ENCODE measurements around the gene SLC22A12. TPM values are rescaled to one million over a fixed set of nuclear protein-coding genes. Genes with fewer than 3 reads are reported as not detected.

Gene SLC22A12
- polyA plus RNA-seq, 3 donors, result 3.4 to 4.0 (median 3.6) TPM

DNA sequence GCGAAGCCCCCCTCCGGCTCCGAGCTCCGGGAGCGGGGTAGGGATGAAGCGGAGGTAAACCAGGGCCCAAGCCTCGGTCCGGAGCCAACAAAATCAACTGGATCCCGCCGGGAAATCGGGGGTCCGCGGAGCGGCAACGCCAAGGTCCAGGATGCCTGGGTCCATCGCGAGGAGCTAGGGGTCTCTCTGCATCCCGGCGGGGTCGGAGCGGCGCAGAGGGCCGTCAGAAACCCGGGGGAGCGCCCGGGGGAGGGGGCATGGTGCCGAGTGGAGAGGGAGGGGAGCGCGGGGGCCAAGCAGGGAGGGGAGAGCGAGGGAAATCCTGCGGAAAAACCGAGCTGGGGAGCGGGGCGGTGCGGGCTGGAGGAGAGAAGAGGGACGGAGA, 51.8 kb downstream of the SLC22A12 start:
- DNase-seq (ENCODE audit: low read depth in 3 of 3, low spot score in 2 of 3), result no peak

DNA sequence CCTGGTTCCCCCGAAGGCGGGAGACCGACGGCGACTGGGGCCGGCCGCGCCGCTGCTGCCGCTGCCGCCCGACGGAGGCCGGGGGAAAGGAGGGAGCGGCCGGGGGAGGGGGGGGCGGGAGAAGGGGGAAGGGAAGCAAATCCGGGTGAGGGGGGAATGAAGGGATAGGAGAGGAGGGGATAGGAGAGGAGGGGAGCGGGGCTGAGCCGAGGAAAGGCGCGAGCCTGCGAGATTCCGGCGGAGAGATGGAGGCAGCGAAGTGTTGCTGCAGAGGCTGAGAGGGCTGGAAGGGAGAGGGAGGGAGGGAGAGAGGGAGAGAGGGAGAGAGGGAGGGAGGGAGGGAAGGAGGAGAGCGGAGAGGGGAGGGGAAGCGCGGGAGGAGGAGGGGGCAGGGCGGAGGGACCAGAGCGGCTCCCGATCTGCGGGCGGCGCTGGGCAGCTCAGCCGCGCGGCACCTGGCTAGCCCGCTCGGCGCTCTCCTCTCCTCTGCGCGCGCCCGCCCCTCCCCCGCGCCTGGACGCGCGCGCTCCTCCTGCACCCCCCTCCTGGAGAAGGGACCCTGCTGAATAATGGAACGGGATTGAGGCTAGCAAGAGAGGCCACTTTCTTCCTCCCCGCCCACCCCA, 52.3 kb downstream of the SLC22A12 start:
- DNase-seq (ENCODE audit: low read depth in 3 of 3, low spot score in 2 of 3), result no peak

DNA sequence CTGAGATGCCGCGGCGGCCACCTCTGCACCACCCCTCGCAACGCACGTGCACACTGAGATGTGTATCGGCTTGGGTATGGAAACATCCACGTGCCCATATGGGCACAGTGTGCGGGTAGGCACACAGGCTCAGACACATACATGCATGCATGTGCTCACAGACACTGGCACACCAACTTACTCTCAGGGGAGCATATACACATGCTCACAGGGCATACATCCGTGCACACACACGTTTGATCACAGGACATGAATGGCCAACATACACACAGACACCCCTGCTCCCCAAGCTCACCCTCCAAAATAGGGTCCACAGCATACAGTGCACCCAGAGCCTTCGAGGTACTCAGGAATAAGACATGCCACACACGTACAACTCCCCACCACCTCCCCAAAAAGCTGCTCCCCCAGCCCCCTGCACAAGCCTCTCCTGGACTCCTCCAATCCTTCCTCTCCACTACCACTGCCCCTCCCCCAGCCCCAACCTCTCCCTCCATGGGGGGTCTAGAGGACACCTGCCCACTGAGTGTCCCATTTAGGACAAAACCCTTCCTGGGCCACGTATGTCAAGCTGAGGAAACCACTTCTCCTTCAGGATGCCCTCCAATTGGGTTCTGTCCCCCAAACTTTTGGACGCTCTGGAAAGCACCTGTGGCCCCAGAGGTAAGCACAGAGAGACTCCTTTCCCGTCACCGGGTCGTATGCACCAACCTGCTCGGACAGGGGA, 53.1 kb downstream of the SLC22A12 start:
- DNase-seq (ENCODE audit: low read depth in 3 of 3, low spot score in 2 of 3), result no peak

DNA sequence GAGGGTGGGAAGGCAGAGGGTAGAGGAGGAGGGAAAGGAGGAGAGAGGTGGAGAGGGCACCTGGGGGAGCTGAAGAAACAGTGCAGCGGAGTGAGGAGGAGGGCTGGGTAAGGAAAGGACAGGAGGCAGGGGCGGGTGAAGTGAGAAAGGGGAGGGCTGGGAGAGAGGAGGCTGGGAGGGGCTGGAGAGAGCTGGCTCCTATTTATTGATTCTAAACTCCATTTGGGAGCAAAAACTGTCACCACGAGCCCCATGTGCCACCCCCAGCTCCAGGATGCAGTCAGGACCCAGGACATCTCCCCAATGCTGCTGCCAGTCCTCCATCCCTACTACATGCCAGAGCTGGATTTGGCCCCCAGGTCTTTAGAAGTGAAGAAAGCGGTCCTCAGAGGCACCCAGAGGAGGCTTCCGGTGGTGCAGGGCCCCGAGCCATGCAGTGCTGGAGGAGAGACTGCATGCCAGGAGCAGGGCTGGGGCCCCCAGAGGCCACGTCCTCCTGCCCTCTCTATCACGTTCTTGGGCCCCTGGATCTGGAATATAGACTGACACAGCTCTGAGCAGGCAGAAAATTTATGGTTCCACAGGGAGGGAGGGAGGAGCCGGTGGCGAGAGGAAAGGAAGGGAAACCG, 53.7 kb downstream of the SLC22A12 start:
- no peak for DNase-seq (ENCODE audit: low read depth in 3 of 3, low spot score in 2 of 3)

DNA sequence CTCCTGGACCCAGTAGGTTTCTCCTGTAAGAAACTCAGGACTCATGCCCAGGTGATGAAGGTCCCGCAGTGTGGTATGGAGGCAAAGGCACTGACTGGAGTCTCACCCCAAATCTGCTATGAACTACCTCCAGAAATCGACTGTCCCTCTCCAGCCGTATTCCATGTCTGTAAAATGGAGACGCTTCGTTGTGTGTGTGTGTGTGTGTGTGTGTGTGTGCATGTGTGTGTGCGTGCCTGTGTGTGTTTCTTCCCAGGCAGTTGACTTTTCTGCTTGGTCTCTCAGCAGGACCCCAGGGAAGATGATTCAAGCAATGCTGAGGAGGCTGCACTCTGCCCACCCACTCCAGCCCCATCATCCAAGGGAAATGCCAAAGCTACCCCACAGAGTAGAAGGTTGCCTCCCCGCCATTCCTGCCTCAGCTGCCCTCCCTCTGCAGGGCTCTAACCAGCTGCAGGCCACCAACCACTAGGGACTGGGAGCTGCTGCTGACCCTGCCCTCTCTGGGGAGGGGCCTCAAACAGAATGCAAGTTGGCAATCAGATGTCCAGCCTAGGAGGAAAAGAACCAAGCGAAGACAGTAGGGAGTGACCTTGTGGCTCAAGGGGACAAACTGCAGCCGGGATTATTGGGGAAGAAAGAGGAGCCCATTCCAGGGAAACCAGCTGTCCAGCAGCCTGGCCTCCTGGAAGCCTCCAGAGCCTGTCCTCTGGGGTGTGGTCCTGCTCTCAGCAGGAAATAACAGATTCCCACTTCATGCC, 56.2 kb downstream of the SLC22A12 start:
- DNase-seq (ENCODE audit: low read depth in 3 of 3, low spot score in 2 of 3), result no peak

DNA sequence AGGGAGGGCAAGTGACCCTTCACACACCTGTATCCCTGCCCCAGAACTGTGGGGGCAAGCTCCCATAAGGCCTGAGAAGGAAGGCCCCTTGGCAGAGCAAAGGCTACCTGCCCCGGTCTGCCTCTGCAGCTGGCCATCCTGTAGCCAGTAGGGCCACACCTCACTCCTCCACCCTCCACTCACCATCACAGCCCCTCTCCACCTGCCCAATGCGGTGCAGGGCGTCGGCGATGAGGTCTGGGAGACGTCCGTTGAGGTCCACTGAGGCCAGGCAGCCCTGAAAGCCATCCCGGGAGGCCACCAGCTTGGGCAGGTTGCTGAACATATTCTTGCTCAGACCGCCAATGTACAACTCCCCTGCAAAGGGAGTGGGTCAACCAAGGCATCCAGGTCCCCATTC, 57.5 kb downstream of the SLC22A12 start:
- DNase-seq (ENCODE audit: low read depth in 3 of 3, low spot score in 2 of 3), result no peak

DNA sequence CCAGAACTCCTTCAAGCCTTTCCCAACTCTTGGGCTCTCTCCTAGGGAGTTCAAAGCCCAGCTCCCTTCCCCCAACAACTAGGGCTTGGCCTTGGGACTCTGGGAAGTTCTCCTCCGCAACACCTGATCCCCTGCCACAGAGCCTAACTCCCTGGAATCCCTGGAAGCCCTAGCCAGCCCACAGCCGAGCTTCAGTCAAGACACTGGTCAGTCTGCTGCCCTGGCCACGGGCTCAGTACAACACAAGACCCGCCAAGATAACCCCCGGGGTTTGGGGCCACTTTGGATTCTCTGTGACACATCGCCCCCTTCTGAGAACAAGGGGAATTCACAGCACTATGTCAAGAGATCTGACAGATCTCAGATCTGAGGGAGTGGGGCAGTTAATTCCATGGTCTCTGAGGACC, 58.3 kb downstream of the SLC22A12 start:
- DNase-seq (ENCODE audit: low read depth in 3 of 3, low spot score in 2 of 3), result no peak

DNA sequence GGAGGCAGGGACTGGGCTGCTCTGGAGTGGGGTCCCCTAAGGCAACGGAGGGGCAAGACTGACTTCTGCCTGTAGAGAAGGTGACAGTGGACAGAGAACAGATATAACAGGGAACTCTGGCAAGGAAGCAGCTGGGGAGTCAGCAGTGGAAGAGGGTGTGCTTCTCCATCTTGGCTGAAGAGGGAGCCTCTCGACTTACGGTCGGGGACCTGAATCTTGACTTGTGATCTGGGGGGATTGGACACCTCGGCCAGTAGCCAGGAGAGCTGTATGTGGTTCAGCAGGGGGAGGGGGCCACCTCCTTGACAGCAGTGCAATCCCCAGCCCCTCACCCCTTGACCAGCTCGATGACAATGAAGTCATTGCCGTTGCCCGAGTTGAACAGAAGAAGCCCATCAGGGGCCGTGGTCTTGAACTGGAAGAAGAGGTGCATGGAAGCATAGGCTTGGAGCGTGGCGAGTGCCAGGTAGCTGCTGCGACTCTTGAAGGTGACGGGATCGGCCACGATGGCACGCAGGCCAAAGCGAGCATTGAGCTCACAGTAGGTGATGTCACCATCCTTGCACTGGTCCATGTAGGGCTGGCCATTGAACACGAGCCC, 60.0 kb downstream of the SLC22A12 start:
- no peak for DNase-seq (ENCODE audit: low read depth in 3 of 3, low spot score in 2 of 3)

Other genes starting within 250 kb of the SLC22A12 start
- gene RPS6KA4, start 232.1 kb upstream of the SLC22A12 start, polyA plus RNA-seq (ENCODE audit: insufficient read length in 3 of 3), result 10 to 100 TPM in 1 of 3 donors, 1 to 10 TPM in 2; 8.7 to 10.4 (median 9.8) TPM
- 10 to 100 TPM; 16.1 to 26.0 (median 25.2) TPM for gene SLC22A11, start 35.3 kb upstream of the SLC22A12 start, polyA plus RNA-seq (ENCODE audit: insufficient read length in 3 of 3)
- gene NRXN2, start 132.0 kb downstream of the SLC22A12 start, polyA plus RNA-seq (ENCODE audit: insufficient read length in 3 of 3), result 10 to 100 TPM; 11.7 to 12.1 (median 12.0) TPM
- gene RASGRP2, start 152.9 kb downstream of the SLC22A12 start, polyA plus RNA-seq (ENCODE audit: insufficient read length in 3 of 3), result 1 to 10 TPM; 3.1 to 4.2 (median 3.8) TPM
- gene PYGM, start 168.8 kb downstream of the SLC22A12 start, polyA plus RNA-seq (ENCODE audit: insufficient read length in 3 of 3), result 1 to 10 TPM; 1.1 to 2.6 (median 2.4) TPM
- gene SF1, start 187.3 kb downstream of the SLC22A12 start, polyA plus RNA-seq (ENCODE audit: insufficient read length in 3 of 3), result 100 to 1,000 TPM; 308 to 338 (median 314) TPM
- 10 to 100 TPM; 17.0 to 18.5 (median 18.5) TPM for gene MAP4K2, start 212.0 kb downstream of the SLC22A12 start, polyA plus RNA-seq (ENCODE audit: insufficient read length in 3 of 3)
- 10 to 100 TPM; 30.0 to 33.6 (median 30.7) TPM for gene MEN1, start 219.3 kb downstream of the SLC22A12 start, polyA plus RNA-seq (ENCODE audit: insufficient read length in 3 of 3)

Measured in right renal cortex interstitium (tissue), 3 donors.